HG03469 (cell line): ENCODE data around the gene B4GALT1.
"Not testable (repeated sequence)": the region's sequence is repeated elsewhere in the genome, so short reads cannot be mapped to it uniquely, and the experiment has no call there.

ENCODE experiments used
- ATAC-seq: cut with Tn5 transposase; IDR thresholded peaks from one replicate; pipeline ENCODE4 v1.9.1; 2021; ENCODE audit warnings: mild to moderate bottlenecking, moderate library complexity, moderate number of reproducible peaks; ENCODE audit not compliant: unreplicated experiment

Gene B4GALT1

DNA sequence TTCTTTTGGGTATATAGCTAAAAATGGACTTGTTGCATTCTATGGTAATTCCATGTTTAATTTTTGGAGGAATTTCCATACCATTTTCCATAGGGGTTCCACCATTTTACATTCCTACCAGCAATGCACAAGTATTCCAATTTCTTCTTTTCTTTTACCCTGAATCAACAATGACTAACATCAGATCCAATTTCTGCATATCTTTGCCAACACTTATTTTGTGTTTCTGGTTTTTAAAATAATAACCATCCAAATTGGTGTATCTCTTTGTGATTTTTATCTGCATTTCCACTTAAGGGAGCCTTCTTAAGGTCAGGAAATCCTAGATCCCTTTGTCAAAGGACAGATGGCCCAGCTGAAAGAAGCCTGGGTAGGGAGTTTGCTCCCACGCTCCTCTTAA is 61.2 kb downstream of the B4GALT1 start:
- no peak for ATAC-seq

DNA sequence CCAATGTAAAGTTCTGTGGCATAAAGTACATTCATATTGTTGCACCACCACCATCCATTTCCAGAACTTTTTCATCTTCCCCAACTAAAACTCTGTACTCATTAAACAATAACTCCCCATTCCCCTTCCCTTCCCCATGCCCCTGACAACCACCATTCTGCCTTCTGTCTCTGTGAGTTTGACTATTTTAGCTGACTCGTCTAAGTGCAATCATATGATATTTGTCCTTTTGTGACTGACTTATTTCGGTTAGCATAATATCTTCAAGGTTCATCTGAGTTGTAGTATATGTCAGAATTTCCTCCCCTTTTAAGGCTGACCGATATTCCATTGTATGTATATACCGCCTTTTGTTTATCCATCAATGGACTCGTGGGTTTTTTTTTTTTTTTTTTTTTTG is 61.6 kb downstream of the B4GALT1 start:
- no peak for ATAC-seq

DNA sequence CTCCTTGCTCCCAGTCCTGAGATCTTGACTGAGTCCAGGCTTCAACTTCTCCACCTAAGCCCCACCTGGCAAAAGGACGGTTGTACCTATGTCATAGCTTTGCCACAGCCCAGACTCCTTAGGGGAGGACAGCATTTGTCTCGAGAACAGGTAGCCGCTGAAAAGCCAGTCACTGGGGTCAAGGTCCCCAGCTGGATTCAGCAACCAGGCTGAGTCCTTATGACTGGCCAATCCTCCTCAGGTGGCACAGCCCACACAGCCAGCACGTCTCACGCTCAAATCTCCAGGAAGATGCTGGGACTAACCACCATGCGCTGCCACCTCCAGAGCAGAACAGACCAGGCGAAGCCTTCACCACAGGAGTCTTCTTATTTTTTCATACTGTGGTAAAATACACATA is 62.7 kb downstream of the B4GALT1 start:
- no peak for ATAC-seq

DNA sequence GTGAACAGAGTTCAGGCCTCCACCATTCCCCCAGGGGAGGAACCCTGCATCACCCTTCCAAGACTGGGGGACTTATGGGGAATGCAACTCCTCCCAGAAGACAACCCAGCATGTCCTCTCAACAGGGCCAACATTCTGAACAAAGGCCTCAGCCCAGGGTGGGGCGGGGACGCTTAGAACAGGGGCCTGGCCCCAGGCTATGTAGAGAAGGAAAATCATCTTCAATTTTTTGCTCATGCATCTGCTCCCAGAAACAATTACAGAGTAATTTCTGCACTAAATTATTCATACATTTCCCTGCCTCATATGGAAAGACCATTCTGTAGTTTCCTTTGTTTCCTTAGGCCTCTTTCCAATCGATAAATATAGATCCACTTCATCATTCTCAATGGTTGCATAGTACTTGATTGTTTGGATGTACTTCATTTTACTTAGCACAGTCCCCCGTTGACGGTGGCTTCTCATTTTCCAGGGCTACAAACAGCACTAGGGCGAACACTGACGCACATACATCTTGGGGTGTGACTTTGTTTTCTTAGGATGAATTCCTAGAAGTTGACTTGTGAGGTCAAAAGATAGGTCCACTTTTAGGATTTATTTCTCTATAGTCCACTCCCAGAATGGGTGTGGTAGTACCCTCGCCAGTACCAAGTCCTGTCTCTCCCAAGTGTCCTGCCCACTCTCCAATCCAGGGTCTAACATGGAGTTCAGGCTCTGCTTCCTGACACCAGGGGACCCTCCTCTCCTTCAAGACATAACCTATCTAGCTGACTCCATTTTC is 63.4 kb downstream of the B4GALT1 start:
- ATAC-seq = no peak

DNA sequence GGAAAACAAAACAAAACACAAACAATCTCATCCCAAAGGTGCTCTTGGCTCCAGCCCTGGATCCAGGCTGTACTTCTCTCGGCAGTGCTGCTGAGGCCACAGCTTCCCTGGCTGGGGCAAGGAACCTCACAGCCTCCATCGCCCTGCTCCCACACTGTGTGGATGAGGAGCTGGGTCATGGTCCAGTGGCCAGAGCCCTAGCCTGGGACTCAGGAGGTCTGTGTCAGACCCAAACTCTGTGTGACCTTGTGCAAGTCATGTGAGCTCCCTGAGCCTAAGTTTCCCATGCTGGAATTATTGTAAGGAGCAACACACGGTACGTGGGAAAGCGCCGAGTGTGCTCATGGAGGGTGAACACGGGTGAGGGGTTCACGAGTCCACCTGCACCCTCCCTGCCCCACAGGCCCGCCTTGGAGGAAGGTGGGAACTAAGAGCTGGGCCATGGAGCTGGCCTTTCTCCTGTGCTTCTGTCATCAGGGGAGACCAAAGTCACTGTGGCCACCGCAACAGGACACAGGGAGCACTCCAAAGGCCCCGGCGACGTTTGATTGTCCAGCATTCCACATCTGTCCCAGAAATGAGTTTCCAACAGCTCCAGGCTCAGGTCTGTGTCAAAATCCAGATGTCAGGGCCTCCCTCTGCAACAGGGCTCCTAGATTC is 64.5 kb downstream of the B4GALT1 start:
- no peak for ATAC-seq

DNA sequence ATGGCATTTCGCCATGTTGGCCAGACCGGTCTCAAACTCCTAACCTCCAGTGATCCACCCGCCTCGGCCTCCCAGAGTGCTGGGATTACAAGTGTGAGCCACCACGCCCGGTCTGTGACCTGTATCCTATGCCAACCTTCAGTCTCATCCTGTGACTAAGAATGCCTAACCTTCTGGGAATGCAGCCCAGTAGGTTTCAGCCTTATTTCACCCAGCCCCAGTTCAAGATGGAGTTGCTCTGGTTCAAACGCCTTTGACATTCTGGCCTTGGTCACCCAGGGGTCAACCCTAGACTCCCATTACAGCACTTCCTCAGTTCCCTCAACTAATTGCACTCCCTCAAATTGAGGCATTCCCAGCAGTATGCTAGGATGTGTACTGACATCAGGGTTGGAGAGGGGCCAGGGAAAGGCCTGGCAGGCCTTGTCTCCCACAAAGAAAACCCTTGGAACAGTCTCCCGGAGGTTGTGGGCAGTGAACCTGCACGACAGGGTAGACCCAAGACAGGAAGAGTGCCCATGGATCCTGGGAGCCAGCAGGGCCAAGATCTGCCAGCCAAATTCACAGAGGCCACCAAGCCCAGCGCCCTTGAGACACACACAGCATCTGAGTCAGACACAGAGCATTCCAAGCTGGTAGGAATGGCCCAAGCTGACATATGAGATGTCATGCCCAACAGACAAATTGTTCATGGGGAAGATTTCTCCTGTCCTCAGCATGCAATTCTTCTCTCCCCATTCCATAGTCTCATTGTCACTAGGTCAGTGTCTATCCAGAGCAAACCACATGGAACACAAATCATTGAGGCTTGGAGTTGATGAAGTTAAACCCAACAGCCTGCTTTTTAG is 65.8 kb downstream of the B4GALT1 start:
- no peak for ATAC-seq

DNA sequence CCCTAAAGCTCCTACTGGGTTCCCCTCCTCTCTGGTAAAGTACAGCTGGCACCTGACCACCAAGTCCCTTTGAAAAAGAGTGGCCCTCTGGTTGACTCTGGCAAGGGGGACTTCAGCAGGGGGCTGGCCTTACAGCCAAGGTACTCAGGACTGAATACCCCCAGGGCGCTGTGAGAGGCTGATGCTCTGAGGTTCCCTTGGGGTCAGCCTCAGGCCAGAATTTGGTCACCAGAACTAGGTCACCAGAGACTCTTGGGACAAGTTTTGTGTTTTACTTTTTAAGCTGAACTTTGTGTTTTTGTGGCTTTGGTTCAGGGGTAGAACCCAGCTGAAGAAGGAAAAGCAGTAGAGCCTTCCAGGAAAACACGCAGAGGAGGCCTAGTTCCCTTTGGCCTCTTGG is 67.4 kb downstream of the B4GALT1 start:
- ATAC-seq = no peak

DNA sequence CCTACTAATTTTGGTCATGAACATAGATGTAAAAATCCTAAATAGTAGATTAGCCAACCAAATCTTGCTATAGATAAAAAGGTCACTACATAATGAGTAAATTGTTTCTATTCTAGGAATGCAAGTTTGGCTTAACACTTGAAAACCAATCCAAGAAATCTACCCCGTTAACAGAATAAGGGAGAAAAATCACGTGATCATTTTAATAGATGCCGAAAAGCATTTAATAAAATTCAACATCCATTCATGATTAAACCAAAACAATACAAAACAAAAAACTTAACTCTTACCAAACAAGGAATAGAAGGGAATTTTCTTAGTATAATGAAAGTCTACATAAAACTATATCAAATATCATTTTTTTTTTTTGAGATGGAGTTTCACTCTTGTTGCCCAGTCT is 69.9 kb downstream of the B4GALT1 start:
- ATAC-seq = no peak

DNA sequence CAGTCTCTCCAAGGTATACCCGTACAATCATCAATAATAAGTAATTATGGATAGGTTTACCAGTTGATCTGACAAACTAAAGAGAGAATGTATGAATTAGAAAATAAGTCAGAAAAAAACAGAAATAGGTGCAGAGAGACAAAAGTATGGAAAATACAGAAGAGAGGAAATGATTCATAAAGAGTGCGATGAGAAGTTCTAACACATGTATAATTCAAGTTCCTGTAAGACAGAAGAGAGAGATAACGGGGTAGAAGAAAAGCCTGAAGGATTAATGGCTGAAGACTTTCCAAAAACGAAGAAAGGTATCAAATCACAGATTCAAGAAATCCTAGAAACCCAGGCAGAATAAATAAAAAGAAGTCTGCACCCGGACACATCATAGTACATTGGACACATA is 74.5 kb downstream of the B4GALT1 start:
- ATAC-seq = no peak

DNA sequence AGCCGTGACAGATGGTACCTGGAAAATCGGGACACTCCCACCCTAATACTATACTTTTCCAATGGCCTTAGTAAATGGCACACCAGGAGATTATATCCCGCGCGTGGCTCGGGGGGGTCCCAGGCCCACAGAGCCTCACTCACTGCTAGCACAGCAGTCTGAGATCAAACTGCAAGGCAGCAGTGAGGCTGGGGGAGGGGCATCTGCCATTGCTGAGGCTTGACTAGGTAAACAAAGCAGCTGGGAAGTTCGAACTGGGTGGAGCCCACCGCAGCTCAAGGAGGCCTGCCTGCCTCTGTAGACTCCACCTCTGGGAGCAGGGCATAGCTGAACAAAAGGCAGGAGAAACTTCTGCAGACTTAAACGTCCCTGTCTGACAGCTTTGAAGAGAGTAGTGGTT is 81.5 kb downstream of the B4GALT1 start:
- not testable (repeated sequence) for ATAC-seq

DNA sequence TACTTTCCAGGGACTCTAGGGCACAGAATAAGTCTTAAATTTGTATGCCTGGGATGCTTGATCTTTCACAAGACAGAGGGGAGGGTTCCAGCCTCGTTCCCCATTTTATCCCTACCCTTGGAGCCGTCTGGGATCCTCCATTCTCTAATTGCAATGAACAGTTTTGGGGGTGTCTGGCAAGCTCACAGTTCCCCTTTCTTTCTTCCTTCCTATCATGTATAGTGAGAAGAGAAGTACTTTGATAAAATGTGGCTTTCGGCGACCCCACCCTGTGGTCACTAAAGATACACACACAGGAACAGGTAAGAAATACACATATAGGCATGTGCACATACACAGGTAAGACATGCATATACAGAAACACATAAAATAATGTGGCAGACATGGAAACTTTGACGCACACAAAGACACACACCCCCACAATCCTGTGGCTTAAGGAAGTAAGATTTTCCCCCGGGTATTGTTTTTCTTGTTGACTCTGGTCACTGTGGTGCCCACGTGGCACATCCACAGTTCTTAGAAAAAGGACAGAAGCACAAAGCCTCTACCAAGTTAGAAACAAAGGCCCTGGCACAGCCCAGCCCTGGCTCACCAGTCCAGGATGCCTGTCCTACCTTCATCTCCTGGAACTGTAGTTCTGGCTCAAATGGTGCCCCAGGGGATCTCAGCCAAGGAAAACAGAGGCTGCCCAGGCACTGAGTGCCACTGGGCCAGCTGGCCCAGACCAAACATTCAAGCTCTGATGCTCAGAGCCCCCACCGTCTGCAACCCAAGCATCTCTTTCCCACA is 84.4 kb downstream of the B4GALT1 start:
- ATAC-seq = no peak

DNA sequence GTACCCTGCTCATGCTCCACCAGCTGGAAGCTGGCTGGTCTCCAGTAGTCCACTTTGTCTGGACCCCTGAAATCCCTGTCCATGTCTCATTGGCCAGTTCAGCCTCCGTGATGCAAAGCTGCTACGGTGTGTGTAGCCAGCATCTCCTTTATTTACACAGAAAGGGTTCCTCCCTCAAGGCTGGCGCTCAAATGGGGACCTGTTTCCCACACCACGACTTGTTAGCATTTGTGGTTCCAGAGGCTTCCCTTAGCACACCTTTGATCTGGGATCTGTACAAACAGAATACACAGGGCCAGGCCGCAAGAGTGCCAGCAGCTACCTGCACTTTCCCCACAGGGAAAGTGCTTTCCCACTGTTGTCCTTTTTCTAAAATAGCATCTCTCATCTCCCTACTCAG is 85.0 kb downstream of the B4GALT1 start:
- no peak for ATAC-seq

DNA sequence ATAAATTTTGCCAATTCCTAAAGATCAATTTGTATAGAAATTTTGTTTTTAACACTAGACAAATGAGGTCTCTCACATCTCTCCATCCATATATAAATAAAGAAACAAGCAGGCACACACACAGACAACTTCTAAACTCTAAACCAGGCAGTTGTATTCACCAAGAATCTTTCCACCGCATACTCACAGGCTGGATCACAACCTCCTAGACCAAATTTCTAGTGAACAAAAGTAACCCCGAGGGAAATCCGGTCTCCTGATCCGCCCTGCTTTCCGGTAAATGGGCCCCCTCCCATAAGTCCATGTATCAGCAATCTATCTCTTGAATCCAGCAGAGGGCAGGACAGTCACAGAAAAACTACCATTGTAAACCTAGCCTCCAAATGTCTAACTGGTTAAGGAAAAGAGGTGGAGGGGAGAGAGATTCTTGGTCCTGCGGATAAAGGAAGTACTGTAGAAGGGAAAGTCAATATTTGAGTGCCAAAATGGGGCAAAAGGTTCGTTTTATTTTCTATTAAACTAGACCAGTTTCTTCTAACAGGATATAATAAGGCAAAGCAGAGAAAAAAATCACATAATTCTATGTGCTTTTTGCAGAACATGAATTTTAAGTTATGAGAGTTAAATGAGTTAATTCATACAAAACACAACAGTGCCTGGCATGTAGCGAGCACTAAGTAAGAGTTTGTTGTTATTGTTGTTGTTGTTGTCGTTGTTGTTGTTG is 85.8 kb downstream of the B4GALT1 start:
- no peak for ATAC-seq

DNA sequence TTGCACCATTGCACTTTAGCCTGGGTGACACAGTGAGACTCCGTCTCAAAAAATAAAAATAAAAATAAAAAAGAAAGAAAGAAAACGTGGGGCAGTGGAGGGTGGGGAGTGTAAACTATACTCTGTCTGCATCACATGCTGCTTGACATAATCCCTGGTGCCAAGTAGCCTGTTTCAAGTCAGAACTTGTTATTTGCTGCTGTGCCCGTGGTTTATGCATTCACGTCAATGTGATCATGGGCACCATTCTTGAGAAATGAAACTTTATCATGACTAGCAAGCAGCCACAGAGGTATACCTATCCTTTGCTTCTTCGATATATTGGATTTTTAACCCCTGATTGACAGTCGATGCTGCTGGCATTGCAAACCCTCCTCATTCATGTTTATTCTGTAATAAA is 86.6 kb downstream of the B4GALT1 start:
- ATAC-seq = no peak

DNA sequence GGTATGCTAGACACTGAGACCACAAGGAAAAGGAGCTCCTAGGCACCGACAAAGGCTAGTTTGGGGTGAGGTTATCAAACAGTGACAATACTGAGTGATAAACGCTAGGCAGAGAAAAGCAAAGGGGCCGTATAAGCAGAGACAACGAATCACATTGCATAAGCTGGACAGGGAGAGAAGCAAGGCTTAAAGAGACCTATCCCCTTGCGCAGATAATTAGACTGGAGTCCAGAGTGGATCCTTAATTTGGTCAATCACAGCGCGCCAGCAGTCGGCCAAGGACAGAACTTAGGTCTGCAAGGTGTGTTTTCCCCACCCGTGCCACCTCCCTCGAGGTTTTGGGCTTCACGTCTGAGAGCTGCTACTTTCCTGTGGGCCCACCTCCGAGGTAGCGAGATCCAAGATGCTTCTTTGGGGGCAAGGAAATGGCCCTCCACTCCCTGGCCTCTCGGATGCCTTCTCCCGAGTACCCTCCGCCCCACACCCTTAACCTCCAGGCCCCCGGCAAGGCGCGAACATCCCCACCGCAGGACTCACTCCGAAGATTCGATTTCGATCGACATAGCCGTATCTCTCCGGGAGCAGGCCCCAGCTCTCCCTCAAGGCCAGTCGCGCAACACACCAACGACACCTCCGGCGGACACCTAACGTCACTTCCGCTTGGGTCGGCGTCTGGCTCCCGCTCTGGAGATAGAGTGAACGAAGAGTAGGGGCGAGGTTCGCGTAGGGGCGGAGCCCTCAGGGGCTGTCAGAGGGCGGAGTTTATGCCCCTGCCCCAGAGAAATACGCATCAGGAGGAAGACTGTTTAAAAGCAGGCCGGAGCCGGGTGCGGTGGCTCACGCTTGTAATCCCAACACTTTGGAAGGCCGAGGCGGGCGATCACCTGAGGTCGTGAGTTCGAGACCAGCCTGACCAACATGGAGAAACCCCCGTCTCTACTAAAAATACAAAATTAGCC is 90.8 kb downstream of the B4GALT1 start, which contains the start of gene SMU1:
SMU1 (minus strand) TSS at position 629 of the 959 bp plus-strand sequence; CDS start at position 563, 66 bp downstream.
- ATAC-seq = peak; percentile 98

DNA sequence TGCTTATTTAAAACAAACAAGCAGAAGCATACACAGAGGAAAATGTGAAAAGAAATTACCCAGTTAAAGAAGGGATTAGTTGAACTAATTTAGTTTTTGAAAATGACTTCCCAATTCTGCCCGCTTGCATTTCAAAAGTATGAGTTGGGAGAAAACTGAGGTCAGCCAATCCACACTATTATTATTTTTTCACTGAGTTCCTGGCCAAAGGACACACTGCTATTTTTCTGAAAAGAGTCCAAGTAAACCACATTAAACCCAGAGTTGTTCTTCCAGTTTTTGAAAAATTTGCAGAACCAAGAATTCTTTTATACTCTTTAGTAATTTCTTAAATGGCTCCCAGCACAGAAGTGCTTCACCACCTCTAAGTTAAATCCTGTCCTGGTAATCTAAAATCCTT is 98.1 kb downstream of the B4GALT1 start:
- ATAC-seq = no peak

DNA sequence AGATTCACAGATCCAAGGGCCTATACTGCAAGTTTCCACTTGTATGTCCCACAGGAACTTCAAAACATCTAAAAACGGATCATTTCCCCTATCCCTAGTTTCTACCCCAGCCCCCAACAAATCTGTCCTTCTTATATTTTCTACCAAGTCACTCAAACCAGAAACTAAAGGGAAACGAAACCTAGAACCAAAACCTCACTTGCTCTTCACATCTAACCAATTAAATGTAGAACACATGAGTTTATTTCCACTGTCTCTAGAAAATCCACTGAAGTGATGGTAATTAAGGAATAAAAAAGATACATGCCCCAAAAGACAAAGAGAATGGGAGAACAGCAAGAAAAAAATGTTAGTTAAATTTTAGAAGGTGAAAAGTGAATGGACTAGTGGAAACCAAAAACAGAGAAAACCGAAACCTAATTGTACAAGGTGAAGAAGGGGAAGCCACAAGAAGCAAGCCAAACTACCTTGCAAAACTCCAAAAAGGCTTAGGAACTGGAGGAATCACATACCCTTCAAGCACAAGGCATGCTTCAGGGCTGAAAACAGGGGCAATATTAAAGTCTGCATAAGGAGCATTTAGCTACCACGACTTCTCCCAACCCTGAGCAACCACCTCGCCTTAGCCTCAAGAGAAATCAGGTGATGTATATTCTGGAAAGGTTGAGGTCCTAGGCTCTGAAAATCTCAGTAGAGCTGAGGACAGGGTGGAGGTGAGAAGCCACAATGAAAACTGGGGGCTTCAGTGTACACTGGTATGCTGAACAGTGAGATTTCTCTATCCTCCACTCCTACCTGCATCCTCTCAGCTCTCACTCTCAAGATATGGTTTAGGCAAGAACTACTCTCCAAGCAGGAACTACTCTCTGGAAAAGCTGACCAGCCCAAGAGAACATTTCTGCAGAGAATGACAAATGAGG is 101.7 kb downstream of the B4GALT1 start:
- peak; percentile 56 for ATAC-seq
